Stimulated activated naive B cell treated with anti-CD40 and anti-IgM and Interleukin-4, amounts not matched to agents 10 μg/mL and 1 μg/mL and 100 μg/mL, for 72 hours (primary cell): ENCODE results near the gene MAZ.
A peak's percentile ranks its signal among the peaks of the same experiment; 100 is the strongest.
"Not testable (repeated sequence)": the region's sequence is repeated elsewhere in the genome, so short reads cannot be mapped to it uniquely, and the experiment has no call there.

Source experiments
- ATAC-seq, 2 donors: fragments of 150-1000 bp; cut with Tn5 transposase; replicated peaks; 2 replicates each; pipeline ENCODE4 v1.10.0; 2021; ENCODE audit warnings: moderate library complexity in 1 of 2
- DNase-seq: peaks from one replicate; pipeline ENCODE4 v3.0.0; 2021
- H3K27ac Mint-ChIP-seq: one replicate; pipeline ENCODE4 v1.8.0; 2022; ENCODE audit warnings: mild to moderate bottlenecking, mixed read lengths
- H3K27me3 Mint-ChIP-seq, 2 donors: one replicate each; pipeline ENCODE4 v1.8.0; 2022; ENCODE audit warnings: mixed read lengths in 2 of 2
- H3K36me3 Mint-ChIP-seq, 2 donors: one replicate each; pipeline ENCODE4 v1.8.0; 2022; ENCODE audit warnings: mixed read lengths in 2 of 2, mild to moderate bottlenecking in 1 of 2
- H3K4me1 Mint-ChIP-seq, 2 donors: one replicate each; pipeline ENCODE4 v1.8.0; 2022; ENCODE audit warnings: mixed read lengths in 2 of 2, mild to moderate bottlenecking in 1 of 2
- H3K4me3 Mint-ChIP-seq, 2 donors: one replicate each; pipeline ENCODE4 v1.8.0; 2022; ENCODE audit warnings: mild to moderate bottlenecking in 2 of 2, mixed read lengths in 2 of 2, moderate library complexity in 1 of 2
- H3K9me3 Mint-ChIP-seq, 2 donors: one replicate each; pipeline ENCODE4 v1.8.0; 2022; ENCODE audit warnings: mixed read lengths in 2 of 2, mild to moderate bottlenecking in 1 of 2

Gene MAZ

DNA sequence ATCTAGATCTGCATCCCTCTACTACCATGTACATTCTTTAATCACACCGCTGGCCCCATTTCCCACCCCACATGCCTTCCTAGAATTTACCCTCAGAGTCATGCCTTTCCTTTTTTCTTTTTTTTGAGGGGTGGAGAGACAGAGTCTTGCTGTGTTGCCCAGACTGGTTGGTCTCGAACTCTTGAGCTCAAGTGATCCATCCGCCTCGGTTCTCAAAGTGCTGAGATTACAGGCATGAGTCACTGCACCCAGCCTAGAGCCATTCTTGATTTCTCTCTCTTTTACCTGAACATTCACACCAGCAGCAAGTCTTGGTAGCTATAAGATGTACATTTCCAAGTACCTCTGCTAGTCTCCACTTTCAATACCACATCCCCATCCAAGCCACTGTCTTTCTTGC, 11.8 kb downstream of the MAZ start:
- Mint-ChIP-seq H3K27me3 (no peaks in the 10 kb centered on the region), H3K9me3 (no peaks in the 10 kb centered on the region), H3K27ac (no peak overlapping the region), H3K4me1 (peaks cover 43 to 83% of the 10 kb centered on the region in 2 donors), H3K36me3 (peaks cover 36 to 42% of the 10 kb centered on the region in 2 donors), H3K4me3 (peak overlapping the region; percentile 68 to 77)
- DNase-seq (no peak), ATAC-seq (no peak)

DNA sequence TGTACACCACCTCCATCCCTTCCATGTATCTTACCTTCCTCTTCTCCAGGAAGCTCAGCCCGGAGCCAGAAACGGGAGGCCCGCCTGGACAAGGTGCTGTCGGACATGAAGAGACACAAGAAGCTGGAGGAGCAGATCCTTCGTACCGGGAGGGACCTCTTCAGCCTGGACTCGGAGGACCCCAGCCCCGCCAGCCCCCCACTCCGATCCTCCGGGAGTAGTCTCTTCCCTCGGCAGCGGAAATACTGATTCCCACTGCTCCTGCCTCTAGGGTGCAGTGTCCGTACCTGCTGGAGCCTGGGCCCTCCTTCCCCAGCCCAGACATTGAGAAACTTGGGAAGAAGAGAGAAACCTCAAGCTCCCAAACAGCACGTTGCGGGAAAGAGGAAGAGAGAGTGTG, 13.2 kb downstream of the MAZ start:
- peak overlapping the region; percentile 4 for H3K27ac Mint-ChIP-seq

DNA sequence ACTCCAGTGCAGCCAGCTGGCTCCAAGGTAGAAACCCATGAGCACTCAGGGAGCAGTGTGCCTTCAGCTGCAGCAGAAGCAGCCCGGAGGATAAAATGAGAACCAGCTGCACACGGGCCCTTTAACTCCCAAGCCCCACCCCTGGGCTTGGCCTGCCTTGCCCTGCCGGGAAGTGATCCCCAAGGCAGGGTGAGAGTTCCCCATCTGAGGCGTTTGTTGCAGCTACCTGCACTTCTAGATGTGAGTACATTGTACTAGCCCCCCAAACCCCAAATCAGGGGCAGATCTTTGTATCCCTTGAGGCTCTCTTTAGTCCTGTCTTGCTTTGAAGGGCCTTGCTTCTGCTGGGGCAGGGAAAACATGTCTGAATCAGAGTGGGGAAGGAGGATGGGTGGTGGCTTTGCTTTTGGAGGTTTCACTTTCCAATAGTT, 14.0 kb downstream of the MAZ start, which contains the start of gene MVP:
MVP (plus strand) TSS at position 192 of the 431 bp plus-strand sequence. CDS start 10,088 bp downstream, outside the sequence.
- H3K36me3 Mint-ChIP-seq: peaks cover 39 to 46% of the 10 kb centered on the region in 2 donors
- H3K27ac Mint-ChIP-seq: peak within 1 kb of the TSS; percentile 95
- H3K9me3 Mint-ChIP-seq: no peaks in the 10 kb centered on the region
- ATAC-seq: peak; percentile 35 to 38
- peaks cover 36 to 73% of the 10 kb centered on the region in 2 donors for H3K4me1 Mint-ChIP-seq
- no peaks in the 10 kb centered on the region for H3K27me3 Mint-ChIP-seq
- H3K4me3 Mint-ChIP-seq: peak within 1 kb of the TSS; percentile 96 to 98
- peak; percentile 54 for DNase-seq

More for the DNA sequence above, 13.2 kb downstream of the MAZ start:
- DNase-seq: no peak
- peaks cover 36 to 42% of the 10 kb centered on the region in 2 donors for H3K36me3 Mint-ChIP-seq
- no peaks in the 10 kb centered on the region for H3K9me3 Mint-ChIP-seq
- ATAC-seq: no peak
- H3K27me3 Mint-ChIP-seq: no peaks in the 10 kb centered on the region
- peak overlapping the region; percentile 96 to 98 for H3K4me3 Mint-ChIP-seq
- H3K4me1 Mint-ChIP-seq: peaks cover 39 to 74% of the 10 kb centered on the region in 2 donors

GRCh38 chr16:29820730-29821642, 14.7 kb downstream of the MAZ start:
- DNase-seq (peak; percentile 63), ATAC-seq (peak; percentile 63 to 68)
- H3K4me3 Mint-ChIP-seq: peak overlapping the region; percentile 96 to 98
- H3K9me3 Mint-ChIP-seq: no peaks in the 10 kb centered on the region
- peaks cover 37 to 76% of the 10 kb centered on the region in 2 donors for H3K4me1 Mint-ChIP-seq
- peak overlapping the region; percentile 95 for H3K27ac Mint-ChIP-seq
- no peaks in the 10 kb centered on the region for H3K27me3 Mint-ChIP-seq
- H3K36me3 Mint-ChIP-seq: peaks cover 41 to 49% of the 10 kb centered on the region in 2 donors

DNA sequence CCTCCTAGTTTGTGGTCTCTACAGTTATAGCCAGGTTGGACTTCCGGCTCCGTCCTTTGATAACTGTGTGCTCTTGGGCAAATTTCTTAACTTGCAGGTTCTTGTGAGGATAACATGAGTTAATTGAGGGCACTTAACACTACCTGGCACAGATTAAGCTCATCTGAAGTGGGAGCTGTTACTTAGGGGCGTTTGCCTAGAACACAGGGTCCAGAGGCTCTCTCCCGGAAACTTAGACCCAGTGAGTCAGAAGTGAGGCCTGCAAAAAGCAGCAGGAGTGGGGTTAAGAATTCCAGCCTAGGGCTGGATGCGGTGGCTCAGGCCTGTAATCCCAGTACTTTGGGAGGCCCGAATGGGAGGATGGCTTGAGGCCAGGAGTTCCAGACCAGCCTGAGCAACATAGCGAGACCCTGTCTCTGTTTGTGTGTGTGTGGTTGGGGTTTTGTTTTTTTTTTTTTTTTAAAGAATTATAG, 15.3 kb downstream of the MAZ start:
- Mint-ChIP-seq H3K4me3 (peak overlapping the region; percentile 96 to 98), H3K4me1 (peaks cover 36 to 74% of the 10 kb centered on the region in 2 donors), H3K9me3 (no peaks in the 10 kb centered on the region), H3K27me3 (no peaks in the 10 kb centered on the region), H3K27ac (peak overlapping the region; percentile 95), H3K36me3 (peaks cover 39 to 46% of the 10 kb centered on the region in 2 donors)
- DNase-seq (no peak), ATAC-seq (no peak)

GRCh38 chr16:29824589-29825144, 18.3 kb downstream of the MAZ start:
- H3K9me3 Mint-ChIP-seq: no peaks in the 10 kb centered on the region
- peak overlapping the region; percentile 53 for H3K27ac Mint-ChIP-seq
- H3K4me1 Mint-ChIP-seq: peaks cover 19 to 50% of the 10 kb centered on the region in 2 donors
- no peak for DNase-seq
- no peaks in the 10 kb centered on the region for H3K27me3 Mint-ChIP-seq
- H3K36me3 Mint-ChIP-seq: peaks cover 23 to 26% of the 10 kb centered on the region in 2 donors
- H3K4me3 Mint-ChIP-seq: peak overlapping the region in 1 of 2 donors; percentile 15
- ATAC-seq: no peak

DNA sequence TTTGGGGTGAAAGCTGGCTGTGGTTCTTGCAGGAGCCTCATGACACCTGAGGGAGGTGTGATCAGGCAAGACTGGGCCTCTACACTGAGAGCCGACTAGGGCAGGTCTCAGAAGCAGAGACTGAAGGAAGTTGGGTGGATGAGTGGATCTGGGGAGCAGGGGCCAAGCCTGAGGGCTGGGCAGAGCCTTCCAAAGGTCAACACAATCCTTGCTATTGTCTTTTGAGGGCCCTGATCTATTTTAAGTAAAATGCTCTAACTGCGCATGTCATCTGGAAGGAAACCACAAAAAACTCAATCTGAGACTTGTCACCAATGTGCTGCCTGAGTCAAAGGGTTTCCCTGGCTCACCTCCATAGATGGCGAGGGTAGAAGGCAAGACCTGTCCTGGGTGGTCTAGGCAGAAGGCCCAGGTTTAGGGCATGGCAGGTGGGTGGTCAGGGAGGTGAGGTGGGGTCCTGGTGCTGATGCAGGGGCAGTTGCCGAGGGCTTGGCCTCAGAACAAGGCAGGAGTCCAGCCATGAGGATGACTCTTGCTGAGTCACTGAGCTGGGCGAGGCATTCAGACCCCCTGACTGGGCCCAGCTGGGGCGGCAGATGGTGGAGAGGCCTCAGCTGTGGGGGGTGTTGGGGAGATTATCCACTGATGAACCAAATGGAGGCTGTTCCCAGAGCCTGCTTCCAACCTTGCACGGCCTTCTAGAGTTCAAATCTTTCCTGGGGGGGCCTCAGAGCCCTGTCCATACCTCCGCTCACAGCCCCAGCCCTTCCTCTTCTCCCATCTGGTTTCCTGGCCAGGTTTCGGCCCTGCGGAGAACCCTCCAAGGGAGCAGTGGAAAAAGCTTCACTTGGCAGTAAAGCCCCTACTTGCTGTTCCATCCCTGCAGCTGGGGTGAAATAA, 19.1 kb downstream of the MAZ start:
- H3K36me3 Mint-ChIP-seq: peaks cover 26 to 28% of the 10 kb centered on the region in 2 donors
- peak overlapping the region; percentile 15 to 25 for H3K4me3 Mint-ChIP-seq
- DNase-seq: no peak
- H3K4me1 Mint-ChIP-seq: peaks cover 21 to 43% of the 10 kb centered on the region in 2 donors
- H3K9me3 Mint-ChIP-seq: no peaks in the 10 kb centered on the region
- ATAC-seq: peak; percentile 22 to 52
- H3K27ac Mint-ChIP-seq: peak overlapping the region; percentile 53
- H3K27me3 Mint-ChIP-seq: no peaks in the 10 kb centered on the region

DNA sequence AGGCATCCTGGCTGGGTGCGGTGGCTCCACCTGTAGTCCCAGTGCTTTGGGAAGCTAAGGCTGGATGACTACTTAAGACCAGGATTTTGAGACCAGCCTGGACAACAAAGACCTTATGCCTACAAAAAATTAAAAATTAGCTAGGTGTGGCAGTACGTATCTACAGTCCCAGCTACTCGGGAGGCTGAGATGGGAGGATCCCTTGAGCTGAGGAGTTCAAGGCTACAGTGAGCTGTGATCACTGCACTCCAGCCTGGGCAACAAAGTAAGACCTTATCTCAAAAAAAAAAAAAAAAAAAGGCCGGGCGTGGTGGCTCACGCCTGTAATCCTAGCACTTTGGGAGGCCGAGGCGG, 20.0 kb downstream of the MAZ start:
- ATAC-seq (no peak), DNase-seq (no peak)
- peaks cover 26 to 30% of the 10 kb centered on the region in 2 donors for H3K36me3 Mint-ChIP-seq
- H3K4me3 Mint-ChIP-seq: no peak overlapping the region
- peaks cover 21 to 37% of the 10 kb centered on the region in 2 donors for H3K4me1 Mint-ChIP-seq
- no peaks in the 10 kb centered on the region for H3K27me3 Mint-ChIP-seq
- no peak overlapping the region for H3K27ac Mint-ChIP-seq
- no peaks in the 10 kb centered on the region for H3K9me3 Mint-ChIP-seq

- Mint-ChIP-seq H3K9me3 (no peaks in the 10 kb centered on the region), H3K27ac (no peak overlapping the region), H3K4me3 (no peak overlapping the region), H3K27me3 (no peaks in the 10 kb centered on the region), H3K36me3 (peaks cover 39 to 51% of the 10 kb centered on the region in 2 donors), H3K4me1 (peaks cover 7 to 8% of the 10 kb centered on the region in 2 donors)
- DNase-seq: no peak
- ATAC-seq: no peak
These were observed 24.4 kb downstream of the MAZ start for GRCh38 chr16:29830774-29831173.

GRCh38 chr16:29831490-29831889, 25.2 kb downstream of the MAZ start:
- H3K27ac Mint-ChIP-seq: no peak overlapping the region
- peaks cover 44 to 55% of the 10 kb centered on the region in 2 donors for H3K36me3 Mint-ChIP-seq

DNA sequence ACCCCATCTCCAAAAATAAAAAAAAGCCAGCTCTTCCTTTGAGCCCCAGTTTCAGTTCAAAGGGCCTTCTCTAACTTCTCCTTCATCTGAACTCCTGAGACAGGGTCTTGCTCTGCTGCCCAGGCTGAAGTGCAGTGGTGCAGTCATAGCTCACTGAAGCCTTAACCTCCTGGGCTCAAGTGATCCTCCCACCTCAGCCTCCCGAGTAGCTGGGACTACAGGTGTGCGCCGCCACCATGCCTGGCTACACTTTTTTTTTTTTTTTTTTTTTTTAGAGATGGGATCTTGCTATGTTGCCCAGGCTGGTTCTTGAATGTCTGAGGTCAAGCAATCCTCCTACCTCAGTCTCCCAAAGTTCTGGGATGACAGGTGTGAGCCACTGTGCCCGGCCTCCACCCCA, 26.9 kb downstream of the MAZ start:
- H3K27ac Mint-ChIP-seq, H3K4me1 Mint-ChIP-seq, H3K27me3 Mint-ChIP-seq, H3K9me3 Mint-ChIP-seq, H3K4me3 Mint-ChIP-seq, DNase-seq, ATAC-seq: not testable (repeated sequence)
- peaks cover 50 to 62% of the 10 kb centered on the region in 2 donors for H3K36me3 Mint-ChIP-seq

More at GRCh38 chr16:29831490-29831889, 25.2 kb downstream of the MAZ start:
- peaks cover 7% of the 10 kb centered on the region in 2 donors for H3K4me1 Mint-ChIP-seq
- H3K9me3 Mint-ChIP-seq: no peaks in the 10 kb centered on the region
- no peak for ATAC-seq
- no peaks in the 10 kb centered on the region for H3K27me3 Mint-ChIP-seq
- H3K4me3 Mint-ChIP-seq: no peak overlapping the region
- DNase-seq: no peak

DNA sequence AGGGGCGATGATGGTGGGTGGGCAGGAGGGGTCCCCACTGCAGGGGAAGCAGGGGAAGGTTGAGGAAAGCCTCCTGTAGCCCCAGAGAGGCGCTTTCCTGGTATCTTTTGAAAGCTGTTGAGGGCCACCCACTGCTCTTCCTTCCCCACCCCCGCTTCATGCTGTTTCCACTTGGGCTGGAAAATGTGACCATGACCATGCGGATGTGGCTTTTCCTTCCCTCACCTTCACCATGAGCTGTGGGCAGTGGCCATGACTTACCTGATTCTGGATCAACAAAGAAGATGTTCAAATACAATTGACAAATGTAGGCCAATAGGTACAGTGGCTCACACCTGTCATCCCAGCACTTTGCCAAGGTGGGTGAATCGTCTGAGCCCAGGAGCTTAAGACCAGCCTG, 27.8 kb downstream of the MAZ start:
- Mint-ChIP-seq H3K36me3 (peaks cover 52 to 68% of the 10 kb centered on the region in 2 donors), H3K4me3 (no peak overlapping the region), H3K27ac (no peak overlapping the region), H3K4me1 (peaks cover 0 to 4% of the 10 kb centered on the region in 2 donors), H3K9me3 (no peaks in the 10 kb centered on the region), H3K27me3 (no peaks in the 10 kb centered on the region)
- DNase-seq (no peak), ATAC-seq (no peak)

GRCh38 chr16:29835926-29836325, 29.6 kb downstream of the MAZ start:
- Mint-ChIP-seq H3K27me3 (no peaks in the 10 kb centered on the region), H3K36me3 (peaks cover 58 to 75% of the 10 kb centered on the region in 2 donors)
- no peak for DNase-seq

DNA sequence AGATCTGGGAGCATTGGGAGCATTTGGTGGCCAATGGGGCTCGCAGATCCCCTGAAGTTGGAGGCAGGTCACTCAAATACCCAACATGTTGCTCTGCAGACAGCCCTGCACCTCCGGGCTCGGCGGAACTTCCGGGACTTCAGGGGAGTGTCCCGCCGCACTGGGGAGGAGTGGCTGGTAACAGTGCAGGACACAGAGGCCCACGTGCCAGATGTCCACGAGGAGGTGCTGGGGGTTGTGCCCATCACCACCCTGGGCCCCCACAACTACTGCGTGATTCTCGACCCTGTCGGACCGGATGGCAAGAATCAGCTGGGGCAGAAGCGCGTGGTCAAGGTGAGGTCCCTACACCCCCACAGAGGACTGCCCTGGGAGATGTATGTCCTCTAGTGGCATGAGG, 30.3 kb downstream of the MAZ start:
- ATAC-seq (no peak), DNase-seq (no peak)
- peaks cover 54 to 74% of the 10 kb centered on the region in 2 donors for H3K36me3 Mint-ChIP-seq
- H3K4me1 Mint-ChIP-seq: no peaks in the 10 kb centered on the region
- H3K4me3 Mint-ChIP-seq: no peak overlapping the region
- no peaks in the 10 kb centered on the region for H3K27me3 Mint-ChIP-seq
- H3K9me3 Mint-ChIP-seq: no peaks in the 10 kb centered on the region
- no peak overlapping the region for H3K27ac Mint-ChIP-seq

More at GRCh38 chr16:29835926-29836325, 29.6 kb downstream of the MAZ start:
- Mint-ChIP-seq H3K27ac (no peak overlapping the region), H3K4me3 (no peak overlapping the region), H3K4me1 (no peaks in the 10 kb centered on the region), H3K9me3 (no peaks in the 10 kb centered on the region)
- ATAC-seq: no peak
